ENCODE measurements around the gene TRMT2B. TPM values are rescaled to one million over a fixed set of nuclear protein-coding genes. Genes with fewer than 3 reads are reported as not detected.

TRMT2B gene
- total RNA-seq, 1 experiment from 2014 or later, result 13.7 TPM

DNA sequence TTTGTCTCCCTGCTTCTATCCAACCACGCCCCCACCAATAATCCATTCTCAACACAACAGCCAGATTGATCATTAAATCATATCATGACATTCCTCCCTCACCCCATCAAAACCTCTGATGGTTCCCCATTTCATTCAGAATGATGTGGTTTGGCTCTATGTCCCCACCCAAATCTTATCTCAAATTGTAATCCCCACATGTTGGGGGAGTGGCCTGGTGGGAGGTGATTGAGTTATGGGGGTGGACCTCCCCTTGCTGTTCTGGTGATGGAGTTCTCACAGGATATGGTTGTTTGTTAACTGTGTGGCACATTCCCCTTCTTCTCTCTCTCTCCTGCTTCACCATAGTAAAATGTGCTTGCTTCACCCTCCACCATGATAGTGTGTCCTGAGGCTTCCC, 23.3 kb downstream of the TRMT2B start:
- Histone ChIP-seq H4K8ac (replicated peaks; ENCODE audit: insufficient read length, low read depth, low read length) (no peak overlapping the region), H4K5ac (ENCODE audit: insufficient read length, low read depth, low read length) (no peak overlapping the region), H3K4me2 (ENCODE audit: insufficient read depth, insufficient read length, low read length) (no peak overlapping the region), H3K56ac (ENCODE audit: insufficient read length, low read depth, low read length) (no peak overlapping the region), H3K9ac (ENCODE audit: extremely low read depth, insufficient read length, low read length) (no peak overlapping the region), H2BK5ac (ENCODE audit: insufficient read length, low read length) (no peak overlapping the region), H3K79me2 (ENCODE audit: insufficient read depth, low read length) (no peaks in the 10 kb centered on the region), H3K4me1 (ENCODE audit: insufficient read depth, low read length) (no peaks in the 10 kb centered on the region), H3K27me3 (ENCODE audit: insufficient read depth, low read length) (no peaks in the 10 kb centered on the region), H3K4ac (ENCODE audit: low read depth, low read length) (no peak overlapping the region), H2BK15ac (ENCODE audit: low read depth, low read length) (no peak overlapping the region), H3K18ac (ENCODE audit: insufficient read length, low read depth, low read length) (no peak overlapping the region), H3K27ac (ENCODE audit: insufficient read length, low read depth, low read length) (no peak overlapping the region), H3K9me3 (ENCODE audit: control insufficient read depth, low read depth, low read length) (peaks cover 7% of the 10 kb centered on the region), H4K20me1 (ENCODE audit: control insufficient read depth, insufficient read depth, insufficient read length) (no peaks in the 10 kb centered on the region), H3T11ph (ENCODE audit: low read length) (no peak overlapping the region), H2AK5ac (ENCODE audit: insufficient read length, low read length) (no peak overlapping the region), H2AFZ (ENCODE audit: low read length) (no peak overlapping the region), H3K79me1 (ENCODE audit: insufficient read depth, low read depth, low read length, poor library complexity, severe bottlenecking) (no peaks in the 10 kb centered on the region), H3K14ac (ENCODE audit: insufficient read depth, low read length) (no peak overlapping the region), H2BK120ac (ENCODE audit: low read depth, low read length, poor library complexity, severe bottlenecking) (no peak overlapping the region), H3K23ac (ENCODE audit: insufficient read length, low read depth, low read length) (no peak overlapping the region), H2BK12ac (ENCODE audit: insufficient read length, low read depth, low read length) (no peak overlapping the region), H4K91ac (ENCODE audit: insufficient read length, low read depth, low read length) (no peak overlapping the region), H2BK20ac (ENCODE audit: low read depth, low read length, poor library complexity, severe bottlenecking) (no peak overlapping the region), H3K23me2 (ENCODE audit: insufficient read length, low read depth, low read length, poor library complexity, severe bottlenecking) (no peaks in the 10 kb centered on the region)
- Mint-ChIP-seq H3K4me3 (no peak overlapping the region), H3K36me3 (ENCODE audit: insufficient read depth in 1 of 3, low read depth in 3 of 3) (peaks cover 16 to 55% (median 33%) of the 10 kb centered on the region in 3 experiments), H3K27me3 (ENCODE audit: low read depth) (peaks cover 2% of the 10 kb centered on the region; the same call in 1 of the 2 replicates), H3K4me1 (no peaks in the 10 kb centered on the region), H3K27ac (no peak overlapping the region), H3K9me3 (peaks cover 56 to 59% of the 10 kb centered on the region in 2 experiments)
- TF ChIP-seq, protein P1, sequence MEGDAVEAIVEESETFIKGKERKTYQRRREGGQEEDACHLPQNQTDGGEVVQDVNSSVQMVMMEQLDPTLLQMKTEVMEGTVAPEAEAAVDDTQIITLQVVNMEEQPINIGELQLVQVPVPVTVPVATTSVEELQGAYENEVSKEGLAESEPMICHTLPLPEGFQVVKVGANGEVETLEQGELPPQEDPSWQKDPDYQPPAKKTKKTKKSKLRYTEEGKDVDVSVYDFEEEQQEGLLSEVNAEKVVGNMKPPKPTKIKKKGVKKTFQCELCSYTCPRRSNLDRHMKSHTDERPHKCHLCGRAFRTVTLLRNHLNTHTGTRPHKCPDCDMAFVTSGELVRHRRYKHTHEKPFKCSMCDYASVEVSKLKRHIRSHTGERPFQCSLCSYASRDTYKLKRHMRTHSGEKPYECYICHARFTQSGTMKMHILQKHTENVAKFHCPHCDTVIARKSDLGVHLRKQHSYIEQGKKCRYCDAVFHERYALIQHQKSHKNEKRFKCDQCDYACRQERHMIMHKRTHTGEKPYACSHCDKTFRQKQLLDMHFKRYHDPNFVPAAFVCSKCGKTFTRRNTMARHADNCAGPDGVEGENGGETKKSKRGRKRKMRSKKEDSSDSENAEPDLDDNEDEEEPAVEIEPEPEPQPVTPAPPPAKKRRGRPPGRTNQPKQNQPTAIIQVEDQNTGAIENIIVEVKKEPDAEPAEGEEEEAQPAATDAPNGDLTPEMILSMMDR (conservative IDR thresholded peaks at IDR 0.05), result no peak
- DNase-seq, result no peak
- no CpG with 5 or more reads among the region's 1 CpG for WGBS (ENCODE audit: extremely low coverage, insufficient read length, low lambda C conversion rate)

Measured in H9 (cell line).